H1 (cell line): ENCODE measurements around the gene MSANTD3. TPM values are rescaled to one million over a fixed set of nuclear protein-coding genes. Genes with fewer than 3 reads are reported as not detected.

Experiments used
- CTCF ChIA-PET: fragments of 300-600 bp; sonication (Branson Sonifier 250); formaldehyde crosslinking; loops from one replicate; lab custom pipeline; 2021; ENCODE audit not compliant: partially characterized antibody; lab: Charles Lee
- POLR2A ChIA-PET: fragments of 300-600 bp; sonication (Branson Sonifier 250); formaldehyde crosslinking; loops from one replicate; lab custom pipeline; 2021; ENCODE audit warnings: inconsistent platforms; ENCODE audit not compliant: partially characterized antibody; lab: Charles Lee
- DNase-seq, 2 experiments: peaks; one replicate each; pipeline versions ENCODE4 v3.0.0 to v3.0.0-alpha.2; 2010 to 2022; ENCODE audit warnings: low spot score in 2 of 2, low read depth in 1 of 2, mixed read lengths in 1 of 2
- FAIRE-seq: peaks from 2 replicates; lab custom pipeline; 2011; peaks lifted over from hg19 to GRCh38; lab: Jason Lieb, UNC
- H2AFZ ChIP-seq: 2 replicates; pipeline ENCODE4 v1.8.1; 2012; ENCODE audit warnings: low read length, inconsistent platforms
- H2AK5ac ChIP-seq: 2 replicates; pipeline ENCODE4 v1.6.1; 2013; ENCODE audit warnings: low read depth, low read length
- H2BK120ac ChIP-seq: replicated peaks from 2 replicates; pipeline ENCODE3; 2013; ENCODE audit warnings: low read depth, low read length, inconsistent platforms
- H2BK12ac ChIP-seq: 2 replicates; pipeline ENCODE4 v1.6.1; 2013; ENCODE audit warnings: low read depth, low read length
- H2BK15ac ChIP-seq: 2 replicates; pipeline ENCODE4 v1.6.1; 2013; ENCODE audit warnings: low read length
- H2BK20ac ChIP-seq: 2 replicates; pipeline ENCODE4 v1.6.1; 2013; ENCODE audit warnings: low read length
- H2BK5ac ChIP-seq: 2 replicates; pipeline ENCODE4 v1.6.1; 2013; ENCODE audit warnings: low read depth, low read length
- H3K14ac ChIP-seq: 2 replicates; pipeline ENCODE4 v1.6.1; 2013; ENCODE audit warnings: inconsistent platforms; ENCODE audit not compliant: insufficient read length
- H3K18ac ChIP-seq: 2 replicates; pipeline ENCODE4 v1.6.1; 2013; ENCODE audit warnings: low read length; ENCODE audit errors: extremely low read depth
- H3K23ac ChIP-seq: 2 replicates; pipeline ENCODE4 v1.6.1; 2013; ENCODE audit warnings: inconsistent platforms; ENCODE audit not compliant: insufficient read length
- H3K23me2 ChIP-seq: 2 replicates; pipeline ENCODE4 v1.6.1; 2013; ENCODE audit warnings: low read depth, low read length
- H3K27ac ChIP-seq: 2 replicates; pipeline ENCODE4 v1.6.1; 2011; ENCODE audit warnings: low read depth, low read length, inconsistent platforms
- H3K27me3 ChIP-seq, 4 experiments: replicated peaks in 1 of 4; 1 replicate in 1 of 4; 2 replicates in 3 of 4; pipeline versions ENCODE4 v1.6.1 to v1.8.1; 2011 to 2013; ENCODE audit warnings: low read length in 3 of 4, mild to moderate bottlenecking in 3 of 4, inconsistent platforms in 2 of 4, mixed read lengths in 2 of 4, moderate library complexity in 1 of 4; ENCODE audit not compliant: control insufficient read depth in 3 of 4, insufficient read depth in 3 of 4; ENCODE audit errors: extremely low read depth in 1 of 4
- H3K36me3 ChIP-seq, 4 experiments: 2 replicates each; pipeline versions ENCODE4 v1.6.1 to v1.8.1; 2011 to 2013; ENCODE audit warnings: mild to moderate bottlenecking in 4 of 4, low read length in 3 of 4, moderate library complexity in 2 of 4, control low read depth in 1 of 4, inconsistent platforms in 1 of 4; ENCODE audit not compliant: insufficient read depth in 4 of 4, control insufficient read depth in 2 of 4
- H3K4ac ChIP-seq: replicated peaks from 2 replicates; pipeline ENCODE3; 2013; ENCODE audit warnings: low read length, low read depth, mixed read lengths, inconsistent platforms; ENCODE audit not compliant: insufficient read length
- H3K4me1 ChIP-seq, 4 experiments: replicated peaks in 1 of 4; 1 replicate in 1 of 4; 2 replicates in 3 of 4; pipeline versions ENCODE4 v1.6.1 to v1.8.1; 2011 to 2013; ENCODE audit warnings: low read length in 3 of 4, inconsistent platforms in 2 of 4, mixed read lengths in 1 of 4; ENCODE audit not compliant: insufficient read depth in 4 of 4, control insufficient read depth in 3 of 4
- H3K4me2 ChIP-seq, 2 experiments: 2 replicates each; pipeline versions ENCODE4 v1.6.1 to v1.8.1; 2011 to 2013; ENCODE audit warnings: low read depth in 2 of 2, low read length in 2 of 2, control low read depth in 1 of 2, inconsistent platforms in 1 of 2, mild to moderate bottlenecking in 1 of 2; ENCODE audit not compliant: insufficient read depth in 1 of 2
- H3K4me3 ChIP-seq, 4 experiments: fragments of 200-600, 300-600 bp in 1 of 4; sonication (generic), shearing (Covaris generic), sonication (Bioruptor Twin) in 1 of 4; 2 replicates each; pipeline versions ENCODE4 v1.5.1 to v1.8.1; 2011 to 2016; ENCODE audit warnings: low read length in 4 of 4, low read depth in 3 of 4, control low read depth in 2 of 4, inconsistent platforms in 2 of 4, mild to moderate bottlenecking in 2 of 4, mixed read lengths in 1 of 4, moderate library complexity in 1 of 4; ENCODE audit not compliant: insufficient read depth in 2 of 4; ENCODE audit errors: extremely low read depth in 1 of 4
- H3K56ac ChIP-seq: replicated peaks from 2 replicates; pipeline ENCODE3; 2013; ENCODE audit warnings: low read depth, mild to moderate bottlenecking, mixed read lengths, low read length, inconsistent platforms; ENCODE audit not compliant: insufficient read length
- H3K79me1 ChIP-seq: 2 replicates; pipeline ENCODE4 v1.6.1; 2013; ENCODE audit warnings: low read depth, low read length, control low read depth
- H3K79me2 ChIP-seq, 2 experiments: 2 replicates each; pipeline versions ENCODE4 v1.6.1 to v1.8.1; 2012 to 2013; ENCODE audit warnings: low read length in 2 of 2, mild to moderate bottlenecking in 2 of 2, inconsistent platforms in 1 of 2; ENCODE audit not compliant: insufficient read depth in 2 of 2, control insufficient read depth in 1 of 2
- H3K9ac ChIP-seq, 4 experiments: replicated peaks in 1 of 4; 1 replicate in 1 of 4; 2 replicates in 3 of 4; pipeline versions ENCODE4 v1.6.1 to v1.8.1; 2011 to 2013; ENCODE audit warnings: low read depth in 3 of 4, low read length in 3 of 4, control low read depth in 2 of 4, mild to moderate bottlenecking in 2 of 4, moderate library complexity in 2 of 4, inconsistent platforms in 1 of 4; ENCODE audit errors: extremely low read depth in 1 of 4
- H3K9me3 ChIP-seq, 2 experiments: 2 replicates each; pipeline versions ENCODE4 v1.6.1 to v1.8.1; 2012 to 2013; ENCODE audit warnings: mild to moderate bottlenecking in 2 of 2, moderate library complexity in 2 of 2, control low read depth in 1 of 2, inconsistent platforms in 1 of 2, low read depth in 1 of 2, low read length in 1 of 2, mixed read lengths in 1 of 2; ENCODE audit not compliant: insufficient read depth in 2 of 2
- H4K20me1 ChIP-seq, 2 experiments: replicated peaks in 1 of 2; 2 replicates each; pipeline versions ENCODE3 to v1.8.1; 2011 to 2013; ENCODE audit warnings: inconsistent platforms in 2 of 2, low read length in 2 of 2, mild to moderate bottlenecking in 1 of 2; ENCODE audit not compliant: insufficient read depth in 2 of 2, control insufficient read depth in 1 of 2
- H4K5ac ChIP-seq: 2 replicates; pipeline ENCODE4 v1.6.1; 2013; ENCODE audit warnings: low read length, low read depth, mixed read lengths, inconsistent platforms; ENCODE audit not compliant: insufficient read length
- H4K8ac ChIP-seq: 2 replicates; pipeline ENCODE4 v1.8.0; 2013; ENCODE audit warnings: mild to moderate bottlenecking, moderate library complexity, low read length, inconsistent platforms; ENCODE audit not compliant: insufficient read depth; ENCODE audit errors: extremely low read depth
- H4K91ac ChIP-seq: replicated peaks from 2 replicates; pipeline ENCODE3; 2013; ENCODE audit warnings: low read length, mixed read lengths, inconsistent platforms; ENCODE audit not compliant: insufficient read length
- CBX8 ChIP-seq: fragments of 300-800, 300-1000 bp; sonication (generic); IDR thresholded peaks from 2 replicates; pipeline ENCODE4 v1.7.1; 2016; ENCODE audit warnings: low read depth, low read length, borderline replicate concordance
- KDM4A ChIP-seq: IDR thresholded peaks from one replicate; pipeline ENCODE4 v1.7.1; 2012; ENCODE audit warnings: low read depth, mild to moderate bottlenecking, moderate library complexity, low read length, inconsistent platforms; ENCODE audit not compliant: severe bottlenecking
- PHF8 ChIP-seq: fragments of 200-600 bp; sonication (generic); conservative IDR thresholded peaks from 2 replicates; pipeline ENCODE4 v1.7.1; 2012; ENCODE audit warnings: low read depth, mild to moderate bottlenecking, inconsistent platforms, low read length, moderate library complexity
- POLR2A ChIP-seq, 2 experiments: IDR thresholded peaks; 1 replicate in 1 of 2; 2 replicates in 1 of 2; pipeline ENCODE4 v1.6.1; 2011; ENCODE audit warnings: low read depth in 2 of 2, low read length in 2 of 2, mild to moderate bottlenecking in 2 of 2; ENCODE audit errors: control extremely low read depth in 1 of 2
- POLR2AphosphoS5 ChIP-seq: IDR thresholded peaks from 2 replicates; pipeline ENCODE4 v1.6.1; 2011; ENCODE audit warnings: low read depth, low read length
- SUZ12 ChIP-seq: fragments of 200-600 bp; sonication (generic); IDR thresholded peaks from 2 replicates; pipeline ENCODE4 v1.6.1; 2012; ENCODE audit warnings: mild to moderate bottlenecking, inconsistent platforms, low read length, moderate library complexity, mixed read lengths
- TAF1 ChIP-seq: IDR thresholded peaks from 2 replicates; pipeline ENCODE4 v1.6.1; 2011; ENCODE audit warnings: mild to moderate bottlenecking, low read depth, low read length
- TAF7 ChIP-seq: optimal IDR thresholded peaks from 2 replicates; pipeline ENCODE3; 2011; ENCODE audit warnings: low read depth, mild to moderate bottlenecking, inconsistent platforms, low read length, moderate library complexity, borderline replicate concordance
- WGBS, 2 experiments: shearing (Covaris generic) in 1 of 2; methylation state at CpG; one replicate each; pipeline versions ENCODE4 v1.1.6 to v1.1.7; 2013 to 2015; ENCODE audit warnings: low lambda C conversion rate in 2 of 2, mixed read lengths in 2 of 2, inconsistent platforms in 1 of 2, low coverage in 1 of 2, missing lambda C conversion rate in 1 of 2; ENCODE audit not compliant: insufficient replicate concordance in 2 of 2, insufficient coverage in 1 of 2, insufficient read length in 1 of 2; ENCODE audit errors: extremely low coverage in 1 of 2, missing lambda C conversion rate in 1 of 2; 5-methylcytosine and 5-hydroxymethylcytosine counted together
- polyA plus RNA-seq, 7 experiments: library from polyadenylated mRNA; depleted of rRNA in 3 of 7; stranded (reverse) in 5 of 7; unstranded in 2 of 7; fragments of >200 nt in 5 of 7; fragments of 200-250 nt in 2 of 7; gene quantifications; 1 replicate in 5 of 7; 2 replicates in 1 of 7; 4 replicates in 1 of 7; pipeline versions ENCODE4 v1.2.1 to v1.2.3, GENCODE V29; 2011 to 2013; ENCODE audit warnings: missing spikeins in 2 of 7, mixed read lengths in 2 of 7
- total RNA-seq: library from RNA; stranded (reverse); fragmentation: NEBNext Ultra II Directional; extraction: Animal tissue kit (Norgen Biotek cat#: 25700); gene quantifications from 2 replicates; pipeline ENCODE4 v1.2.1, GENCODE V29; 2021

Gene MSANTD3
- total and polyA plus RNA-seq, 2 of the 8 experiments (the other 6 are each of a cell fraction or from before 2014, with no cell fraction given) = 12.0 to 41.3 TPM

DNA sequence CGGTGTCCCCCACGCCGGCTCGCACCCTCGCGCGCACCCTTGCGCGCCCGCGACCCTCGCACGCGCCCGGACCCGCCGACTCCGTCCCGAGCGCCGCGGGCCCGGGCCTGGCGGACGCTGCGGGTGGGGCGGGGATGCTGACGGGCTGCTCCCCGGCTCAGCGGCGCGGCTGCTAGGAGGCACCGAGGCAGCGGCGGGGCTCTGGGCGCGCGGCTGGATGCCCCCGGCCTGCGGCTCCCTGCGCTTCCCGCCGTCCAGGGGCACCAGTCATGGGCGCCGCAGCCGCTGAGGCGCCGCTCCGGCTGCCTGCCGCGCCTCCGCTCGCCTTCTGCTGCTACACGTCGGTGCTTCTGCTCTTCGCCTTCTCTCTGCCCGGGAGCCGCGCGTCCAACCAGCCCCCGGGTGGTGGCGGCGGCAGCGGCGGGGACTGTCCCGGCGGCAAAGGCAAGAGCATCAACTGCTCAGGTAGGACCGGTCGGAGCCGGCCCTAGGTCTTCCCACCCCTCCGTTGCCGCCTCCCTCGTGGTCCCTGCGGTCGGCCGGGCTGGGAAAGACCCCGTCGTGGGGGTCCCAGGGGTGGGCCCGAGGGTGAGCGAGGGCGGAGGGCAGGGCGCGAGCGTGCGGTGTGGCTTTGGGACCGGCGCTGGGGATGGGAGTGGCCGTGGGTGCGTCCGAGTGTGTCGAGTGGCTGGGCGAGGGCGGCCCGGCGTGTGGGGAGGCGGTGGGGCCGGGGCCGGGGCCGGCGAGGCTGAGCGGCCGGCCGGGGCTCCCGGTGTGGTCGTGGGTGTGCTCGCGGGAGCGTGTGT lies 46.5 kb downstream of the MSANTD3 start:
- Histone ChIP-seq H3K79me1 (peaks cover 7% of the 10 kb centered on the region), H4K20me1 (peaks cover 5 to 14% of the 10 kb centered on the region in 2 experiments), H3K9me3 (no peaks in the 10 kb centered on the region), H3K14ac (no peak overlapping the region), H3K18ac (peak overlapping the region; percentile 44), H3K23me2 (peaks cover 12% of the 10 kb centered on the region; the same call in 1 of the 2 replicates), H4K91ac (peak overlapping the region; percentile 44), H3K36me3 (peaks cover 0 to 3% (median 0%) of the 10 kb centered on the region in 4 experiments; a peak in 1 of 8 replicates), H3K9ac (peak overlapping the region; percentile 81 to 99 (median 90)), H2BK12ac (no peak overlapping the region), H3K4me1 (peaks cover 0 to 14% (median 6%) of the 10 kb centered on the region in 4 experiments; a peak in 5 of 7 replicates), H2AFZ (no peak overlapping the region), H4K5ac (peak overlapping the region; percentile 57), H3K79me2 (peaks cover 34 to 60% of the 10 kb centered on the region in 2 experiments), H2BK5ac (peak overlapping the region; percentile 63; the same call in 1 of the 2 replicates)
- FAIRE-seq = no peak
- peak; percentile 57 for TF ChIP-seq TAF7
- TF ChIP-seq TAF1 = peak; percentile 67; the same call in 1 of the 2 replicates
- peak; percentile 26 to 58 for TF ChIP-seq POLR2A (IDR thresholded peaks at IDR 0.05; ENCODE audit: control extremely low read depth in 1 of 2, low read depth in 2 of 2, low read length in 2 of 2)
- TF ChIP-seq SUZ12 = no peak
- peak; percentile 72 for TF ChIP-seq KDM4A
- 0 out of 2 replicates have a peak, but pooled peaks have one; percentile 73 for TF ChIP-seq POLR2AphosphoS5
- no peak for TF ChIP-seq CBX8
- TF ChIP-seq PHF8 = peak; percentile 50
- TF ChIP-seq, all 59 proteins: peak for 6
- CTCF ChIA-PET = interaction anchor here (1.2 to 1.5 kb wide), 3 partner anchors 8 to 123 kb away, joined by 3 to 7 read pairs (median 3); no protein-coding TSS in a partner anchor
- DNase-seq = peak in 1 of 2 experiments; percentile 73
- no peak overlapping the region for H2BK120ac ChIP-seq
- H3K23ac ChIP-seq = no peak overlapping the region
- peak overlapping the region; percentile 98 for H4K8ac ChIP-seq
- POLR2A ChIA-PET = interaction anchor here (0.8 to 1.4 kb wide), 8 partner anchors 17 to 120 kb away, joined by 3 to 4 read pairs (median 3); partner anchors contain the start of genes CAVIN4 and MSANTD3
- peak overlapping the region; percentile 79 to 100 for H3K4me2 ChIP-seq
- peak overlapping the region; percentile 85 for H3K27ac ChIP-seq
- no peak overlapping the region for H3K56ac ChIP-seq
- H2BK20ac ChIP-seq = no peak overlapping the region
- no peak overlapping the region for H2AK5ac ChIP-seq
- peak overlapping the region; percentile 79 to 98 (median 83) for H3K4me3 ChIP-seq
- H2BK15ac ChIP-seq = no peak overlapping the region
- H3K27me3 ChIP-seq = no peaks in the 10 kb centered on the region
- WGBS, 2 experiments = 1% methylated on average over 40 of the region's 108 CpGs; no CpG with 5 or more reads in 1 of the 2 experiments
- H3K4ac ChIP-seq = peak overlapping the region; percentile 50
